GM12891 (cell line): Measurements from ENCODE around the gene TFAM.

ENCODE experiments used
- POLR2A ChIP-seq: IDR thresholded peaks from 2 replicates; pipeline ENCODE4 v1.6.1; 2011; ENCODE audit warnings: low read depth, low read length, control low read depth
- SPI1 ChIP-seq: IDR thresholded peaks from 2 replicates; pipeline ENCODE4 v1.6.1; 2011; ENCODE audit warnings: low read depth, low read length, control low read depth

GRCh38 chr10:58350023-58350422 is 35.2 kb upstream of the TFAM start:
- TF ChIP-seq SPI1 (no peak), POLR2A (no peak)
